Peyer's patch (tissue), 4 donors: Measurements from ENCODE around the gene PITX2. TPM values are rescaled to one million over a fixed set of nuclear protein-coding genes. Genes with fewer than 3 reads are reported as not detected.

Experiments used
- DNase-seq, 3 donors: peaks; one replicate each; pipeline ENCODE4 v3.0.0-alpha.2; 2017 to 2019
- H3K27ac ChIP-seq, 4 donors: fragments of 200-600 bp; sonication (generic); one replicate each; pipeline ENCODE4 v1.5.1; 2016 to 2019
- H3K27me3 ChIP-seq, 2 donors: fragments of 200-600 bp; sonication (generic); one replicate each; pipeline ENCODE4 v1.5.1; 2019
- H3K36me3 ChIP-seq, 3 donors: fragments of 200-600 bp; sonication (generic); one replicate each; pipeline ENCODE4 v1.5.1; 2016 to 2019
- H3K4me1 ChIP-seq, 4 donors: fragments of 200-600 bp; sonication (generic); one replicate each; pipeline ENCODE4 v1.5.1; 2016 to 2019
- H3K4me3 ChIP-seq, 4 donors: fragments of 200-600 bp; sonication (generic); 1 replicate in 3 of 4; 2 replicates in 1 of 4; pipeline ENCODE4 v1.5.1; 2016 to 2019; ENCODE audit warnings: mild to moderate bottlenecking in 1 of 4
- H3K9me3 ChIP-seq, 4 donors: fragments of 200-600 bp; sonication (generic); one replicate each; pipeline ENCODE4 v1.5.1; 2016 to 2019; ENCODE audit warnings: mild to moderate bottlenecking in 1 of 4
- POLR2A ChIP-seq, 2 donors: fragments of 450-650 bp; IDR thresholded peaks; one replicate each; pipeline ENCODE4 v1.5.1; 2017; ENCODE audit warnings: antibody characterized with exemption in 2 of 2, mild to moderate bottlenecking in 2 of 2, moderate library complexity in 2 of 2
- total RNA-seq, 4 donors: library from RNA; depleted of rRNA; stranded (reverse); fragments of >200 nt; gene quantifications; one replicate each; pipeline ENCODE4 v1.1.0, GENCODE V29; 2016
- TF ChIP-seq, protein P1 (sequence below), 6 experiments: fragments of 450-650 bp in 4 of 6; fragments of 200-600 bp in 2 of 6; sonication (generic) in 1 of 6; IDR thresholded peaks; one replicate each; pipeline ENCODE4 v1.5.1; 2017 to 2019; ENCODE audit warnings: antibody characterized with exemption in 6 of 6, mild to moderate bottlenecking in 3 of 6, moderate library complexity in 1 of 6

Gene PITX2
- total RNA-seq, 4 donors from 2014 or later, result 6.6 to 31.8 (median 24.6) TPM

DNA sequence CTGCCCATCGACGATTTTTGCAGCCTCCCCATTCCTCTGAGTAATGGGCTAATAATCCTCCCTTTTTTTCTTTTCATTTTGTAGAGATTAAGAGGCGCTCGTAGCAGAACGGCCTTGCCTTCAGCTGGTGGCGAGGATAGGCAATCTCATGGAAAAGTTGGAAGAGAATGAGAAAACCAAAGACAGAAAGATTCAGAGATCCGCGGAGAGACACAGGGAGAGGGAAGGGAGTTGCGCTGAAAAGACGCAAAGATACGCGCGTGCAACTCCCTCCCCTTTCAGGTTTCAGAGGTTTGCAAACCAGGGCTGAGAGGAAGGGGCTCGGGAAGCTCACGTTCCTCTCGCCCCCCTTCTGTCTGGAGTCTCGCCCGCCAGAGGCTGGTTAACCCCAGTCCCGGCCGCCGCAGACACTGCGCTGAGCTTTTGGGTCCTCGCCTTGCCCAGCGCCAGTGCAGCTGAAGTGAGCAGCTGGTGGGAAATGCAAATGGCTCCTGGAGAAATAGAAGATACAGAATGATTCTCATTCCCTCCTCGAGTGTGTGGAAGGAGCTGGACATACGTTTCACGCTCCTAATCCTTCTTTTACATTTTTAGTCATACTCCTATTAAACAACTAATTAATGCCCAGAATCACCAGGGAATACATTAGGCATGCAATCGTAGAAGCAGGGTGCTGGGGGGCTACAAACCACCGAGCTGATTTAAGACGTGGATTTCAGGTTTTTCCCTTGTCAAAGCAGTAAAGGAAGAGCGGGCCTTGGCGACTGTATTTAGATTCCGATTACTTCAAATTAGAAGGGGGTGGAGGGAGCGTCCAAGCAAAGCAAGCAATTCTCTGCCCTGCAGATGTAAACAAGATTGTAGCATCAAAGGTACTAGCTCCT is 16.6 kb upstream of the PITX2 start:
- H3K27ac ChIP-seq, result no peak overlapping the region
- H3K27me3 ChIP-seq, result peaks cover 0 to 23% of the 10 kb centered on the region in 2 donors
- no peaks in the 10 kb centered on the region for H3K36me3 ChIP-seq
- H3K4me1 ChIP-seq, result peaks cover 0 to 14% (median 0%) of the 10 kb centered on the region in 4 donors
- H3K9me3 ChIP-seq, result no peaks in the 10 kb centered on the region
- no peak overlapping the region for H3K4me3 ChIP-seq
- no peak for TF ChIP-seq POLR2A (IDR thresholded peaks at IDR 0.05)
- TF ChIP-seq, protein P1, sequence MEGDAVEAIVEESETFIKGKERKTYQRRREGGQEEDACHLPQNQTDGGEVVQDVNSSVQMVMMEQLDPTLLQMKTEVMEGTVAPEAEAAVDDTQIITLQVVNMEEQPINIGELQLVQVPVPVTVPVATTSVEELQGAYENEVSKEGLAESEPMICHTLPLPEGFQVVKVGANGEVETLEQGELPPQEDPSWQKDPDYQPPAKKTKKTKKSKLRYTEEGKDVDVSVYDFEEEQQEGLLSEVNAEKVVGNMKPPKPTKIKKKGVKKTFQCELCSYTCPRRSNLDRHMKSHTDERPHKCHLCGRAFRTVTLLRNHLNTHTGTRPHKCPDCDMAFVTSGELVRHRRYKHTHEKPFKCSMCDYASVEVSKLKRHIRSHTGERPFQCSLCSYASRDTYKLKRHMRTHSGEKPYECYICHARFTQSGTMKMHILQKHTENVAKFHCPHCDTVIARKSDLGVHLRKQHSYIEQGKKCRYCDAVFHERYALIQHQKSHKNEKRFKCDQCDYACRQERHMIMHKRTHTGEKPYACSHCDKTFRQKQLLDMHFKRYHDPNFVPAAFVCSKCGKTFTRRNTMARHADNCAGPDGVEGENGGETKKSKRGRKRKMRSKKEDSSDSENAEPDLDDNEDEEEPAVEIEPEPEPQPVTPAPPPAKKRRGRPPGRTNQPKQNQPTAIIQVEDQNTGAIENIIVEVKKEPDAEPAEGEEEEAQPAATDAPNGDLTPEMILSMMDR (IDR thresholded peaks at IDR 0.05), result no peak
- DNase-seq, result no peak

DNA sequence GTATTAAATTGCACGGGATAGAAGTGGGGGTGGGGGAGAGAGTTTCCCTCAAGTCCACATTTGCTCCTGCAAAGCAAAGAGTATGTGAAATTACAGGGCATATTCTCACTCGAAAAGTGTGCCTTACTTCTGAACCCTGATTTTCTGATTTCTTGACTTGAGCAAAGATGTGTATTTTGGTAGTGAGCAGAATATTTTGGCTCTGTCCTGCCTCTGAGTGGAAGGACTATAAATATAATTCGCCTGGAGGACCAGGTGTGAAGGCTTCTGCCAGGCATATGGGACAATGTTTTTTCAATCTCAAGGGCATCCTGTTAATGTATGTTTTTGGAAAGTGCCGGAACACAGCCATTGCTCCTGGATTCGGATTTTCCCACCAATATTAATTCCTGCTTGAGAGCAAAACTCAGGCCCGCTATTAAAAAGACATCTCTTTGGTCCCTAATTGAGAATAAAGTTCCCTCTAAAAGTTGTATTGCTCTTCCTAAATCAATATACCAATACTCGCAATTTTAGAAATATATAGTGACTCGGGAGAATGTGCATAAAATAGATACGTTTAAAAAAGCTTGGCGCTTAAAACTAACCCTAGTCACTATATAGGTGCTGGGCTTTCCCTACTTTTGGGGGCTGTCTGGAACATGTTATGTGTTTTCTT is 15.3 kb upstream of the PITX2 start:
- H3K27ac ChIP-seq, result no peak overlapping the region
- TF ChIP-seq POLR2A (IDR thresholded peaks at IDR 0.05), result no peak
- TF ChIP-seq, protein P1 (IDR thresholded peaks at IDR 0.05), result no peak
- H3K36me3 ChIP-seq, result no peaks in the 10 kb centered on the region
- peaks cover 0 to 34% of the 10 kb centered on the region in 2 donors for H3K27me3 ChIP-seq
- H3K4me3 ChIP-seq, result no peak overlapping the region
- DNase-seq, result no peak
- no peaks in the 10 kb centered on the region for H3K9me3 ChIP-seq
- peaks cover 0 to 14% (median 0%) of the 10 kb centered on the region in 4 donors for H3K4me1 ChIP-seq

DNA sequence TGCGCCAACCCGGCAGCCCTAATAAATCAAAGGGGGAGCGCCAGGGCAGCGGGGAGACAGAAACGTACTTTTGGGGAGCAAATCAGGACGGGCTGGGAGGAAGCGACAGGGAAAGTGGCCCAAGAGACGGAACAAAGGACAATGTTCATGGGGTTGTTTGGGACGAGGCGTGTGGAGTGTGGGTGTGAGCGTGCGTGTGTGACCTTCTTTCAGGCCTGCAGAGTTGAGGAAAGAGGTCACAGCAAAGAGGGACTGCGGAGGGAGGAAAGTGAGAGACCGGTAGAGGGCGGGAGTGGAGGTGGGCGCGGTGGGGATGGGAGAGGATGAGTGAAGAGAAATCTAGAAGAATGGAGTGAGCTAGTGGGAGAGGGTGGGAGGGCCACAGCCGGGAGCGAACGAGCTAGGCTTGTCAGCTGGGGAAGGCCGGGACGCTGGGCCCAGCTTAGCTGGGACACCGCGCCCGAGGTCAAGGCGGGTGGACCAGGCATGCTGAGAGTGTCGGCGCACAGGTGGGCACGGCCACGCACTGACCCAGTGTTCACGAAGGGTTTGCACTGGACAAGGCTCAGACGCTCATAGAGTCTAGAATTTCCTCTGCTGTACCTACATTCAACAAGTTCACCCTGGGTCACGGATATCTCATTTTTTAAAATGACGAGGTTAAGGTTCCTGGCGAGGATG is 14.7 kb upstream of the PITX2 start:
- H3K36me3 ChIP-seq, result no peaks in the 10 kb centered on the region
- no peak for TF ChIP-seq POLR2A (IDR thresholded peaks at IDR 0.05)
- TF ChIP-seq, protein P1 (IDR thresholded peaks at IDR 0.05), result no peak
- no peak for DNase-seq
- H3K4me3 ChIP-seq, result peak overlapping the region in 2 of 4 donors; percentile 42 to 53
- H3K27me3 ChIP-seq, result peaks cover 0 to 41% of the 10 kb centered on the region in 2 donors
- no peak overlapping the region for H3K27ac ChIP-seq
- H3K9me3 ChIP-seq, result no peaks in the 10 kb centered on the region
- H3K4me1 ChIP-seq, result peaks cover 0 to 16% (median 0%) of the 10 kb centered on the region in 4 donors

DNA sequence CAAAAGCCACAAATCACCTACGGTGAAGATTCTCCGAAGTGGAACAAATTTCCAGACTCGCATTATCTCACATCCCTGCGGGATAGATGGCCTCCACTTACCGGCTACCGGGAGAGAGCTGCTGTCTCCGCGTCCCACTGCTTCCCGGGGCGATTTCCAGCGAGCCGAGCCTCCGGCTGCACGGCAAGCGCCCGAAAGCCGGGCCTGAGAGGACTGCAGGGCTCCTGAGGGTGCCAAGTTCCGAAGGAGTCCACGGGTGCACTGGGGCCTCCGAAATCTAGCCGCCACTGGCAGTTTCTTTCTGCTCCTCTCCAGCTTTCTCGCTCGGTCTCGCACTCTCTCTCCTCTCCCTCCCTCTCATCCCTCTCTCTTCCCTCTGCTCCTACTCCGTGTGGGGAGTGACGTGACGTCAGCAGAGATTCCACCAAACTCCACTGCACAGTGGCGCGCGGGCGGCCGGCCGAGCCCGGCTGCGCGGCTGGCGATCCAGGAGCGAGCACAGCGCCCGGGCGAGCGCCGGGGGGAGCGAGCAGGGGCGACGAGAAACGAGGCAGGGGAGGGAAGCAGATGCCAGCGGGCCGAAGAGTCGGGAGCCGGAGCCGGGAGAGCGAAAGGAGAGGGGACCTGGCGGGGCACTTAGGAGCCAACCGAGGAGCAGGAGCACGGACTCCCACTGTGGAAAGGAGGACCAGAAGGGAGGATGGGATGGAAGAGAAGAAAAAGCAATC is 14.0 kb upstream of the PITX2 start:
- no peak for DNase-seq
- H3K27me3 ChIP-seq, result peaks cover 0 to 43% of the 10 kb centered on the region in 2 donors

More for the DNA sequence above, 14.0 kb upstream of the PITX2 start:
- Histone ChIP-seq H3K4me3 (peak overlapping the region in 2 of 4 donors; percentile 42 to 53), H3K27ac (no peak overlapping the region), H3K4me1 (peaks cover 0 to 23% (median 0%) of the 10 kb centered on the region in 4 donors), H3K9me3 (no peaks in the 10 kb centered on the region), H3K36me3 (no peaks in the 10 kb centered on the region)
- TF ChIP-seq, protein P1 (IDR thresholded peaks at IDR 0.05), result no peak
- no peak for TF ChIP-seq POLR2A (IDR thresholded peaks at IDR 0.05)
